ENCODE data around the gene DNAJC1.

DNA sequence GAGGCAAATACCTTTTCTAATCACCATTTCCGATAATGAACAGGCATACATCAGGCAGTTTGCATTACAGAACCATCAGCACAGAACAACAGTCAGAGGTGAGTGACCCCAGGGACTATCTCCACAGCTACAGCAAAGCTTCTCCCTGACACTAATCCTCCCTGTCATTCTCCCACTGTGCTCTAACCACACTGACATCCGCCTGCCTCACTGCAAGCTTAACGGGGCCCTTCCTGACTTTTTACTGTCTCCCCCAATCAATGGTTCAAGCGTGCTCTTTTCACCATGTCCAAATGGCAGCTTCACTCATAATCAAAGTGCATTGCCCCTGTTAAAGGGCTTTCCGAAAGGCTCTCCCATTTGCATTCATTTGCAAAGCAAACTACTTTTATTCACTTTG, 196.3 kb downstream of the DNAJC1 start:
- no peak for TF ChIP-seq CTCF (conservative IDR thresholded peaks at IDR 0.05)
- TF ChIP-seq EZH2 (IDR thresholded peaks at IDR 0.05; ENCODE audit: low read depth) = no peak
